GM12878 (cell line): Measurements from ENCODE around the gene APBA1. TPM values are rescaled to one million over a fixed set of nuclear protein-coding genes. Genes with fewer than 3 reads are reported as not detected.

Experiments used
- CBFB ChIP-seq: IDR thresholded peaks from 2 replicates; pipeline ENCODE4 v1.6.1; 2016; ENCODE audit warnings: antibody characterized with exemption, low read depth
- CBX3 ChIP-seq: fragments of 200-600 bp; sonication (generic); IDR thresholded peaks from 2 replicates; pipeline ENCODE4 v1.6.1; 2016; ENCODE audit warnings: low read depth, borderline replicate concordance
- CBX5 ChIP-seq: sonication (generic); IDR thresholded peaks from 2 replicates; pipeline ENCODE4 v1.6.1; 2016; ENCODE audit warnings: low read depth, moderate library complexity, mild to moderate bottlenecking, inconsistent platforms
- GATAD2B ChIP-seq: fragments of 450-650 bp; conservative IDR thresholded peaks from 2 replicates; pipeline ENCODE4 v1.6.1; 2017; ENCODE audit warnings: low read depth, mild to moderate bottlenecking, moderate library complexity
- HDAC6 ChIP-seq: fragments of 200-600 bp; sonication (generic); IDR thresholded peaks from one replicate; pipeline ENCODE4 v1.8.0; 2017; ENCODE audit warnings: antibody characterized with exemption; ENCODE audit not compliant: unreplicated experiment
- JUND ChIP-seq: IDR thresholded peaks from 2 replicates; pipeline ENCODE4 v1.6.1; 2012; ENCODE audit warnings: low read depth, mild to moderate bottlenecking, low read length, improper control_type of control experiment, moderate library complexity
- NR2C1 ChIP-seq: fragments of 450-650 bp; IDR thresholded peaks from 2 replicates; pipeline ENCODE4 v1.6.1; 2017; ENCODE audit warnings: antibody characterized with exemption, mild to moderate bottlenecking, moderate library complexity
- TCF12 ChIP-seq: IDR thresholded peaks from 2 replicates; pipeline ENCODE4 v1.6.1; 2011; ENCODE audit warnings: low read depth, mild to moderate bottlenecking, low read length
- WRNIP1 ChIP-seq: IDR thresholded peaks from 2 replicates; pipeline ENCODE4 v1.6.1; 2011; ENCODE audit warnings: low read depth, low read length, improper control_type of control experiment, borderline replicate concordance
- YY1 ChIP-seq: IDR thresholded peaks from 2 replicates; pipeline ENCODE4 v1.6.1; 2011; ENCODE audit warnings: low read depth, mild to moderate bottlenecking, low read length
- polyA plus RNA-seq, 11 experiments: library from polyadenylated mRNA; depleted of rRNA in 4 of 11; unstranded in 6 of 11; stranded (reverse) in 5 of 11; fragments of >200 nt; fragmentation: Nextera tagmentation in 4 of 11; fragmentation: Illumina TruSeq in 1 of 11; extraction: Ambion mirVana in 4 of 11; extraction: Trizol in 1 of 11; gene quantifications; 1 replicate in 1 of 11; 2 replicates in 10 of 11; pipeline versions ENCODE4 v1.2.1 to v1.2.3, GENCODE V29; 2011 to 2016; ENCODE audit warnings: inconsistent platforms in 2 of 11, missing spikeins in 2 of 11, low read depth in 1 of 11
- total RNA-seq, 4 experiments: library from RNA; depleted of rRNA in 3 of 4; stranded (reverse); fragments of >200 nt in 3 of 4; fragmentation: Illumina TruSeq in 1 of 4; extraction: Trizol in 1 of 4; gene quantifications; 2 replicates each; pipeline versions ENCODE4 v1.2.1 to v1.2.3, GENCODE V29; 2013 to 2021
- TF ChIP-seq, protein P1 (sequence below): fragments of 450-650 bp; formaldehyde crosslinking; IDR thresholded peaks from 2 replicates; pipeline ENCODE4 v1.4.0; 2022; ENCODE audit warnings: mild to moderate bottlenecking, moderate library complexity
- TF ChIP-seq, protein P2 (sequence below): IDR thresholded peaks from 2 replicates; pipeline ENCODE4 v1.6.1; 2012; ENCODE audit warnings: improper control_type of control experiment, low read depth, low read length; ENCODE audit not compliant: insufficient replicate concordance
- TF ChIP-seq, protein P3 (sequence below): fragments of 450-650 bp; IDR thresholded peaks from 2 replicates; pipeline ENCODE4 v1.6.1; 2017; ENCODE audit warnings: antibody characterized with exemption, mild to moderate bottlenecking, moderate library complexity

APBA1 gene
- total and polyA plus RNA-seq, 10 of the 15 experiments (the other 5 are each of a cell fraction or from before 2014, with no cell fraction given), result 0.01 to 1.3 (median 0.05) TPM; not detected in 7

DNA sequence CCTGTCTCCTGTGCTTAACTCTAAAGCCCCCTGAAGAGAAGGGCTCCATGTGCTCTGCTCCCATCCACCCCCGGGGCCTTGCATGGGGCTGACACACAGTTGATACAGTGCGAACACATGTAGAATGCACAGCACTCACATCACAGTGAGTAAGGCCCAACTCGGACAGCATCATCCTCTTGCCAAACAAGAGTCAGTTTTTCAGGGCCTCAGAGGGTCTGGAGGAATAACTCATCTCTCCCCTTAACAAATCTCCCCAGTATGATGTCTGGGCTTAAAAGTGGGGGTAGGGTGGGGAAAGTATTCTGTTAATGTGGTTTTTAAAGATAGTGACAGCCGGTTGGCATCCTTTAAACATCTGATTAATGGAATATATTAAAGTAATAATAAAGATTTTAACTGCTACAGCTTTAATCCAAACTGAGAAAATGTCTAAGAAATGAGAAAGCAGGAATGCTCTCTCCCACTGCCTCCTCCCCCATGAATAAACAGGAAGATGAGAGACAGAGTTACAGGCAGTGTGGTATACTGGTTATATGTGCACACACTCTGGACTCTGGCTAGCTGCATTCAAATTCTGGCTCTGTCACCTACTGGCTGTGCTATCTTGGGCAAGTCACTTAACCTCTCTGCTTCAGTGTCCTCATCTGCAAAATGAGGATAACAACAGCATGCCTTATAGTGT is 22.5 kb downstream of the APBA1 start (continued):
- TF ChIP-seq, protein P1, sequence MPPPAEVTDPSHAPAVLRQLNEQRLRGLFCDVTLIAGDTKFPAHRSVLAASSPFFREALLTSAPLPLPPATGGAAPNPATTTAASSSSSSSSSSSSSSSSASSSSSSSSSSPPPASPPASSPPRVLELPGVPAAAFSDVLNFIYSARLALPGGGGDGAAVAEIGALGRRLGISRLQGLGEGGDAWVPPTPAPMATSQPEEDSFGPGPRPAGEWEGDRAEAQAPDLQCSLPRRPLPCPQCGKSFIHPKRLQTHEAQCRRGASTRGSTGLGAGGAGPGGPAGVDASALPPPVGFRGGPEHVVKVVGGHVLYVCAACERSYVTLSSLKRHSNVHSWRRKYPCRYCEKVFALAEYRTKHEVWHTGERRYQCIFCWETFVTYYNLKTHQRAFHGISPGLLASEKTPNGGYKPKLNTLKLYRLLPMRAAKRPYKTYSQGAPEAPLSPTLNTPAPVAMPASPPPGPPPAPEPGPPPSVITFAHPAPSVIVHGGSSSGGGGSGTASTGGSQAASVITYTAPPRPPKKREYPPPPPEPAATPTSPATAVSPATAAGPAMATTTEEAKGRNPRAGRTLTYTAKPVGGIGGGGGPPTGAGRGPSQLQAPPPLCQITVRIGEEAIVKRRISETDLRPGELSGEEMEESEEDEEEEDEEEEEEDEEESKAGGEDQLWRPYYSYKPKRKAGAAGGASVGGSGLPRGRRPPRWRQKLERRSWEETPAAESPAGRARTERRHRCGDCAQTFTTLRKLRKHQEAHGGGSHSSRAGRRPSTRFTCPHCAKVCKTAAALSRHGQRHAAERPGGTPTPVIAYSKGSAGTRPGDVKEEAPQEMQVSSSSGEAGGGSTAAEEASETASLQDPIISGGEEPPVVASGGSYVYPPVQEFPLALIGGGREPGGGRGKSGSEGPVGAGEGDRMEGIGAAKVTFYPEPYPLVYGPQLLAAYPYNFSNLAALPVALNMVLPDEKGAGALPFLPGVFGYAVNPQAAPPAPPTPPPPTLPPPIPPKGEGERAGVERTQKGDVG (CRISPR knock-in tag), result no peak
- TF ChIP-seq NR2C1 (no peak), CBX3 (no peak), TCF12 (no peak), CBFB (no peak), HDAC6 (no peak), GATAD2B (no peak), CBX5 (no peak), WRNIP1 (no peak), JUND (no peak), YY1 (no peak)
- TF ChIP-seq, protein P2, sequence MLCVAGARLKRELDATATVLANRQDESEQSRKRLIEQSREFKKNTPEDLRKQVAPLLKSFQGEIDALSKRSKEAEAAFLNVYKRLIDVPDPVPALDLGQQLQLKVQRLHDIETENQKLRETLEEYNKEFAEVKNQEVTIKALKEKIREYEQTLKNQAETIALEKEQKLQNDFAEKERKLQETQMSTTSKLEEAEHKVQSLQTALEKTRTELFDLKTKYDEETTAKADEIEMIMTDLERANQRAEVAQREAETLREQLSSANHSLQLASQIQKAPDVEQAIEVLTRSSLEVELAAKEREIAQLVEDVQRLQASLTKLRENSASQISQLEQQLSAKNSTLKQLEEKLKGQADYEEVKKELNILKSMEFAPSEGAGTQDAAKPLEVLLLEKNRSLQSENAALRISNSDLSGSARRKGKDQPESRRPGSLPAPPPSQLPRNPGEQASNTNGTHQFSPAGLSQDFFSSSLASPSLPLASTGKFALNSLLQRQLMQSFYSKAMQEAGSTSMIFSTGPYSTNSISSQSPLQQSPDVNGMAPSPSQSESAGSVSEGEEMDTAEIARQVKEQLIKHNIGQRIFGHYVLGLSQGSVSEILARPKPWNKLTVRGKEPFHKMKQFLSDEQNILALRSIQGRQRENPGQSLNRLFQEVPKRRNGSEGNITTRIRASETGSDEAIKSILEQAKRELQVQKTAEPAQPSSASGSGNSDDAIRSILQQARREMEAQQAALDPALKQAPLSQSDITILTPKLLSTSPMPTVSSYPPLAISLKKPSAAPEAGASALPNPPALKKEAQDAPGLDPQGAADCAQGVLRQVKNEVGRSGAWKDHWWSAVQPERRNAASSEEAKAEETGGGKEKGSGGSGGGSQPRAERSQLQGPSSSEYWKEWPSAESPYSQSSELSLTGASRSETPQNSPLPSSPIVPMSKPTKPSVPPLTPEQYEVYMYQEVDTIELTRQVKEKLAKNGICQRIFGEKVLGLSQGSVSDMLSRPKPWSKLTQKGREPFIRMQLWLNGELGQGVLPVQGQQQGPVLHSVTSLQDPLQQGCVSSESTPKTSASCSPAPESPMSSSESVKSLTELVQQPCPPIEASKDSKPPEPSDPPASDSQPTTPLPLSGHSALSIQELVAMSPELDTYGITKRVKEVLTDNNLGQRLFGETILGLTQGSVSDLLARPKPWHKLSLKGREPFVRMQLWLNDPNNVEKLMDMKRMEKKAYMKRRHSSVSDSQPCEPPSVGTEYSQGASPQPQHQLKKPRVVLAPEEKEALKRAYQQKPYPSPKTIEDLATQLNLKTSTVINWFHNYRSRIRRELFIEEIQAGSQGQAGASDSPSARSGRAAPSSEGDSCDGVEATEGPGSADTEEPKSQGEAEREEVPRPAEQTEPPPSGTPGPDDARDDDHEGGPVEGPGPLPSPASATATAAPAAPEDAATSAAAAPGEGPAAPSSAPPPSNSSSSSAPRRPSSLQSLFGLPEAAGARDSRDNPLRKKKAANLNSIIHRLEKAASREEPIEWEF, result no peak
- TF ChIP-seq, protein P3, sequence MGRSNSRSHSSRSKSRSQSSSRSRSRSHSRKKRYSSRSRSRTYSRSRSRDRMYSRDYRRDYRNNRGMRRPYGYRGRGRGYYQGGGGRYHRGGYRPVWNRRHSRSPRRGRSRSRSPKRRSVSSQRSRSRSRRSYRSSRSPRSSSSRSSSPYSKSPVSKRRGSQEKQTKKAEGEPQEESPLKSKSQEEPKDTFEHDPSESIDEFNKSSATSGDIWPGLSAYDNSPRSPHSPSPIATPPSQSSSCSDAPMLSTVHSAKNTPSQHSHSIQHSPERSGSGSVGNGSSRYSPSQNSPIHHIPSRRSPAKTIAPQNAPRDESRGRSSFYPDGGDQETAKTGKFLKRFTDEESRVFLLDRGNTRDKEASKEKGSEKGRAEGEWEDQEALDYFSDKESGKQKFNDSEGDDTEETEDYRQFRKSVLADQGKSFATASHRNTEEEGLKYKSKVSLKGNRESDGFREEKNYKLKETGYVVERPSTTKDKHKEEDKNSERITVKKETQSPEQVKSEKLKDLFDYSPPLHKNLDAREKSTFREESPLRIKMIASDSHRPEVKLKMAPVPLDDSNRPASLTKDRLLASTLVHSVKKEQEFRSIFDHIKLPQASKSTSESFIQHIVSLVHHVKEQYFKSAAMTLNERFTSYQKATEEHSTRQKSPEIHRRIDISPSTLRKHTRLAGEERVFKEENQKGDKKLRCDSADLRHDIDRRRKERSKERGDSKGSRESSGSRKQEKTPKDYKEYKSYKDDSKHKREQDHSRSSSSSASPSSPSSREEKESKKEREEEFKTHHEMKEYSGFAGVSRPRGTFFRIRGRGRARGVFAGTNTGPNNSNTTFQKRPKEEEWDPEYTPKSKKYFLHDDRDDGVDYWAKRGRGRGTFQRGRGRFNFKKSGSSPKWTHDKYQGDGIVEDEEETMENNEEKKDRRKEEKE, result no peak
